Measurements from ENCODE around the gene VAC14. TPM values are rescaled to one million over a fixed set of nuclear protein-coding genes. Genes with fewer than 3 reads are reported as not detected.

VAC14 gene
- total and polyA plus RNA-seq, 4 donors: 22.3 to 47.0 (median 39.5) TPM

GRCh38 chr16:70712359-70712758 lies 88.6 kb downstream of the VAC14 start:
- peak in 1 of 6 donors; percentile 12 for DNase-seq (ENCODE audit: low read depth in 4 of 6, low spot score in 6 of 6)
- peaks cover 36% of the 10 kb centered on the region for H3K36me3 ChIP-seq (ENCODE audit: control insufficient read depth, insufficient read depth, low read length)
- no peaks in the 10 kb centered on the region for H3K9me3 ChIP-seq (ENCODE audit: control insufficient read depth, insufficient read depth, low read length)
- peaks cover 99% of the 10 kb centered on the region for H3K4me1 ChIP-seq (ENCODE audit: control insufficient read depth, insufficient read depth, low read length)
- no peak overlapping the region for H3K4me3 ChIP-seq (ENCODE audit: low read depth, low read length)
- H3K27me3 ChIP-seq (ENCODE audit: control insufficient read depth, insufficient read depth, low read length): no peaks in the 10 kb centered on the region
- no peak overlapping the region for H3K27ac ChIP-seq (ENCODE audit: low read depth, low read length)
- 74% methylated on average over 10 of the region's 11 CpGs for WGBS (ENCODE audit: insufficient coverage)

GRCh38 chr16:70711211-70712031 lies 89.5 kb downstream of the VAC14 start:
- peaks cover 30% of the 10 kb centered on the region for H3K36me3 ChIP-seq (ENCODE audit: control insufficient read depth, insufficient read depth, low read length)
- WGBS (ENCODE audit: insufficient coverage): 80% methylated on average over 13 of the region's 14 CpGs
- H3K27ac ChIP-seq (ENCODE audit: low read depth, low read length): no peak overlapping the region
- peaks cover 100% of the 10 kb centered on the region for H3K4me1 ChIP-seq (ENCODE audit: control insufficient read depth, insufficient read depth, low read length)
- H3K27me3 ChIP-seq (ENCODE audit: control insufficient read depth, insufficient read depth, low read length): no peaks in the 10 kb centered on the region
- DNase-seq (ENCODE audit: low read depth in 4 of 6, low spot score in 6 of 6): no peak
- no peaks in the 10 kb centered on the region for H3K9me3 ChIP-seq (ENCODE audit: control insufficient read depth, insufficient read depth, low read length)
- H3K4me3 ChIP-seq (ENCODE audit: low read depth, low read length): no peak overlapping the region

- Histone ChIP-seq H3K9me3 (ENCODE audit: control insufficient read depth, insufficient read depth, low read length) (no peaks in the 10 kb centered on the region), H3K27me3 (ENCODE audit: control insufficient read depth, insufficient read depth, low read length) (no peaks in the 10 kb centered on the region), H3K4me1 (ENCODE audit: control insufficient read depth, insufficient read depth, low read length) (peaks cover 99% of the 10 kb centered on the region), H3K36me3 (ENCODE audit: control insufficient read depth, insufficient read depth, low read length) (peaks cover 30% of the 10 kb centered on the region), H3K4me3 (ENCODE audit: low read depth, low read length) (no peak overlapping the region), H3K27ac (ENCODE audit: low read depth, low read length) (no peak overlapping the region)
- WGBS (ENCODE audit: insufficient coverage): 63% methylated on average over 30 of the region's 31 CpGs
- DNase-seq (ENCODE audit: low read depth in 4 of 6, low spot score in 6 of 6): peak in 1 of 6 donors; percentile 15
Measured at GRCh38 chr16:70710422-70711210, 90.3 kb downstream of the VAC14 start.

DNA sequence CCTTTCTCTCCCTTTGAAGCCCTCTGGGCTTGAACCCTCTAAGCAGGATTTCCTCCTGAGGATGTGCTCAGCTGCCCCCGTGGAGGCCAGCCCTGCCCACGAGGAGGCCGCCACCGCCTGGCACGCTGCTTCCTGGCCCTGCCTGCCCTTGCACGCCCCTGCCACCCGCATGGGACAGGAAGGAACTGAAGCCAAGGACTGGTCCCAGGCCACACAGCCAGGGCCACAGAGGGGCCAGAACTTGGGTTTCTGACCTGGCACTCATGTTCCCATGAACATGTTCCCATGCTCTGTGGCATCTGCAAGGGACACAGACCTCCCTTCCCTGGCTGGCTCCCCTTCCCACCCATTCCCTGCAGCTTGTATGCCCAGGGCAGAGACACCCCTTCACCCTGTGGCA lies 91.0 kb downstream of the VAC14 start:
- Histone ChIP-seq H3K4me1 (ENCODE audit: control insufficient read depth, insufficient read depth, low read length) (peaks cover 98% of the 10 kb centered on the region), H3K36me3 (ENCODE audit: control insufficient read depth, insufficient read depth, low read length) (peaks cover 37% of the 10 kb centered on the region), H3K27ac (ENCODE audit: low read depth, low read length) (no peak overlapping the region), H3K4me3 (ENCODE audit: low read depth, low read length) (no peak overlapping the region), H3K27me3 (ENCODE audit: control insufficient read depth, insufficient read depth, low read length) (no peaks in the 10 kb centered on the region), H3K9me3 (ENCODE audit: control insufficient read depth, insufficient read depth, low read length) (no peaks in the 10 kb centered on the region)
- no peak for DNase-seq (ENCODE audit: low read depth in 4 of 6, low spot score in 6 of 6)
- WGBS (ENCODE audit: insufficient coverage): 83% methylated on average over 7 of the region's 7 CpGs

DNA sequence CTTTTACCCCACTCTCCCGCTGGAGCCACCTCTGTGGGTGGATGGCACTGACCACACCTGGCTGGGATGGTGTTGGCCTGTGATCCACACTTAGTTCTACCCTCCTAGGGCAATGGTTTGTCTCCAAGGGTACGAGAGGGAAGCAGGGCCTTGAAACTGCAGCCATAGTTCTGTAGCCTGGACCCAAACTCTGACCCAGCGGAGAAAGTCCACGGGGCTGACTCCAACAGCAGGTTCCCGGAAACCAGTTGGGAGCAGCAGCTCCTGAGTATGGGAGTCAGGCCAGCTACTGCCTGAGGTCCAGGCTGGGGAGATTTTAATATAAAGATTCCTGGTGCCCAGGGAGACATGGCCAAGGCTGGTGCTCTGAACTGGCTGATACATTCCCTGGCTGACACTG lies 91.5 kb downstream of the VAC14 start:
- Histone ChIP-seq H3K9me3 (ENCODE audit: control insufficient read depth, insufficient read depth, low read length) (no peaks in the 10 kb centered on the region), H3K27me3 (ENCODE audit: control insufficient read depth, insufficient read depth, low read length) (no peaks in the 10 kb centered on the region), H3K4me3 (ENCODE audit: low read depth, low read length) (no peak overlapping the region), H3K27ac (ENCODE audit: low read depth, low read length) (peak overlapping the region; percentile 27), H3K4me1 (ENCODE audit: control insufficient read depth, insufficient read depth, low read length) (peaks cover 97% of the 10 kb centered on the region), H3K36me3 (ENCODE audit: control insufficient read depth, insufficient read depth, low read length) (peaks cover 38% of the 10 kb centered on the region)
- 78% methylated on average over 4 of the region's 5 CpGs for WGBS (ENCODE audit: insufficient coverage)
- DNase-seq (ENCODE audit: low read depth in 4 of 6, low spot score in 6 of 6): no peak

DNA sequence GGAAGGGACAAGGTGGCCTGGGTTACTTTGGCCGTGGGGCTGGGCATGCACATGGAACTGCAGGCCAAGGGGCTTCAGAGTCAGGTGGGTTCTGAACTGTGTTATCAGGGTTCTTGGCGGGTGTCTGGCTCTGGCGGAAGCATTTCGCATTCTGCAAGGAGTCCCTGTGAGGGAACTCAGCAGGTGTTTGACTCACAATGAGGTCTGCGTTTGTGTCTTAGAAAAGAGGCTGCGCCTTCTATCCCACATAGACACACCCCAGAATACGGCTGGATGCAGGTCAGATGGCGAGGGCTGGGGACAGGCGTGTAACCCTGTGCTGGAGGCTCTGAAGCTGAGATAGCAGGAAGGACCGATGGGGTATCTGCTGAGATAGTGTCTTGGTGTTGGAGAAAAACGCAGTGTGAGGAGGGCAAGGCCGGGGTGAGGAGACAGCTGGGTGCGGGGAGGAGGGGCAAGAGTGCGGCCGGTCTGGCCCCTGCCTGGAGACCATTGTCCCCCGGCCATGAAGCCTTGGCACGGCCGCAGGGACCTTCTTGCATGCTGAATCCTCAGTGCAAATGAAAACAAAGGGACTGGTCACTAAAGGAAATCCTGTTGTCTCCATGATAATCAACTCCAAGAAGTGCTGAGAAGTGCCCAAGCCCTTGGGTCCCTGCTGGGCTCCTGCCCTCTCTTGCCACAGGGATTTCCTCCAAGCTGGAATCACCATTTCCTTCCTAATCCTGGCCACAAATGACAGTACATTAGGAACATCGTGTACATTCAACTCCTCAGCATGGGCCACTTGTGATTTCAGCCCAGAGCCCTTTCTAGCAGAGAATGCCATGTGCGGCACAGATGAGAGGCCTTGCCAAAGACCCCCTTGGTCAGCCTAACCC lies 92.4 kb downstream of the VAC14 start:
- Histone ChIP-seq H3K27ac (ENCODE audit: low read depth, low read length) (peak overlapping the region; percentile 42), H3K4me3 (ENCODE audit: low read depth, low read length) (no peak overlapping the region), H3K9me3 (ENCODE audit: control insufficient read depth, insufficient read depth, low read length) (no peaks in the 10 kb centered on the region), H3K36me3 (ENCODE audit: control insufficient read depth, insufficient read depth, low read length) (peaks cover 38% of the 10 kb centered on the region), H3K4me1 (ENCODE audit: control insufficient read depth, insufficient read depth, low read length) (peaks cover 97% of the 10 kb centered on the region), H3K27me3 (ENCODE audit: control insufficient read depth, insufficient read depth, low read length) (no peaks in the 10 kb centered on the region)
- WGBS (ENCODE audit: insufficient coverage): 49% methylated on average over 16 of the region's 20 CpGs
- DNase-seq (ENCODE audit: low read depth in 4 of 6, low spot score in 6 of 6): no peak

DNA sequence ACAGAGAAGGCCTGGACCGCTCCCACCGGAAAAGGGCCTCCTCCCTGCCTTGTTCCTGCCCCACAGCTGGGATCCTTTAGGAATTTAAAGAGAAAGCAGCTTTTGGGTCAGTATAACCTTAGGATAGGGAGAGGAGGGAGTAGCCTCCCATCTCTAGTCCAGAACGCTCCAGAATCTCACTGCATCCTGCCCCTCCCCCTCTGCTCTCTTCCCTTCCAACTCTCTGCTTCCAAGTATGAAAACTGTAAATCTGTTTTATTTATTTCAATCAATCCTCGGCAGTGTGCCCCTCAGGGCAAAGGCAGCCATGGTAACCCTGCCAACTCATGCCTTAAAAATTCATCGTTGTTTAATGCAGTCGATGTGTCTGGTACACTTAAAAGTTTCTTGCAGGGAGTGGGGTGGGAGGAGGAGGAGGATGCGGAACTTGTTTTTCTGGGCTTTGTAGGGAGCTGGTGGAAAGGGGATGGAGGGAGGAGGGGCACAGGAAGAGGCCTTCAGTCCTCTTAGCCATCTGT lies 94.0 kb downstream of the VAC14 start:
- peaks cover 97% of the 10 kb centered on the region for H3K4me1 ChIP-seq (ENCODE audit: control insufficient read depth, insufficient read depth, low read length)
- no peak overlapping the region for H3K4me3 ChIP-seq (ENCODE audit: low read depth, low read length)
- peak overlapping the region; percentile 67 for H3K27ac ChIP-seq (ENCODE audit: low read depth, low read length)
- peak in 1 of 6 donors; percentile 43 for DNase-seq (ENCODE audit: low read depth in 4 of 6, low spot score in 6 of 6)
- WGBS (ENCODE audit: insufficient coverage): 40% methylated on average over 4 of the region's 7 CpGs
- H3K9me3 ChIP-seq (ENCODE audit: control insufficient read depth, insufficient read depth, low read length): no peaks in the 10 kb centered on the region
- H3K27me3 ChIP-seq (ENCODE audit: control insufficient read depth, insufficient read depth, low read length): no peaks in the 10 kb centered on the region
- peaks cover 42% of the 10 kb centered on the region for H3K36me3 ChIP-seq (ENCODE audit: control insufficient read depth, insufficient read depth, low read length)

DNA sequence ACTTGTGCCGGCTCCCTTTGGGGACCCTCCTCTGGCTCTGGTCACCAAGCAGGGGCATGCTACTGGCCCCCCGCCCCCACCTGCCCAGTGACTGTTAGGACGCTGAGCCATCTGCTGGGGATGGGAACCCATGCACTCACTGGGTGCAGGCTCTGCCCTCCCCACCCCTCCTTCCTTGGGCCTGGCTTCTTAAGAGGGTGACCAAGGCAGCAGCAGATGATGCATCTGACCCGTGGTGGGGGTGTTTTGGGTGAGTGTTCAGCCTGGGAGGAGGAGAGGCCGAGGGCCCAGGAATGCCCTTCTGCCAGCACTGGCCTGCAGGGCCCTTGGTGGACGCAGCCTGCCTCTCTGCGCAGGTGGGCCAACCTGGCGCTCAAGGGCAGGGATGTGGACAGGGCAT lies 95.9 kb downstream of the VAC14 start:
- Histone ChIP-seq H3K4me3 (ENCODE audit: low read depth, low read length) (no peak overlapping the region), H3K27me3 (ENCODE audit: control insufficient read depth, insufficient read depth, low read length) (no peaks in the 10 kb centered on the region), H3K36me3 (ENCODE audit: control insufficient read depth, insufficient read depth, low read length) (peaks cover 42% of the 10 kb centered on the region), H3K4me1 (ENCODE audit: control insufficient read depth, insufficient read depth, low read length) (peaks cover 97% of the 10 kb centered on the region), H3K27ac (ENCODE audit: low read depth, low read length) (no peak overlapping the region), H3K9me3 (ENCODE audit: control insufficient read depth, insufficient read depth, low read length) (no peaks in the 10 kb centered on the region)
- DNase-seq (ENCODE audit: low read depth in 4 of 6, low spot score in 6 of 6): no peak
- WGBS (ENCODE audit: insufficient coverage): 90% methylated on average over 8 of the region's 8 CpGs

DNA sequence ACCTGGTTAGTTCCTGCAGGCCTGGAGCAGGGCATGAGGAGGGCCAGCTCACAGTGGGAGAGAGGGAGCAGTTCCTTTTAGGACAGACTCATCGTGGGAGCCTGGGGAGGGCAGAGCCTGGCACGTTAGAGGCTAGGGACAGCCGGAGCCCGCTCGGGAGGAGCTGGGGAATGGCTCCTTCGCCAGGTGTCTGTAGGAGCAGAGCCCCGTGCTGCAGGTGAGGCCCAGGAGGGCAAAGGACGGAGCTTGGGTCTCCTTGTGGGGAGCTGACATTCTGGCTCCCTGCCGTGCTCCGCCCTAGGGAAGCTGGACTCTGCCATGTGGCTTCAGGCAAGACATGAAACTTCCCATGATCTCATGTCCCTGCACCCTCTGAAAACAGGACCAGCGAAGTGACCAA lies 96.4 kb downstream of the VAC14 start:
- no peak for DNase-seq (ENCODE audit: low read depth in 4 of 6, low spot score in 6 of 6)
- H3K4me3 ChIP-seq (ENCODE audit: low read depth, low read length): no peak overlapping the region
- H3K4me1 ChIP-seq (ENCODE audit: control insufficient read depth, insufficient read depth, low read length): peaks cover 97% of the 10 kb centered on the region
- H3K36me3 ChIP-seq (ENCODE audit: control insufficient read depth, insufficient read depth, low read length): peaks cover 42% of the 10 kb centered on the region
- no peak overlapping the region for H3K27ac ChIP-seq (ENCODE audit: low read depth, low read length)
- H3K27me3 ChIP-seq (ENCODE audit: control insufficient read depth, insufficient read depth, low read length): no peaks in the 10 kb centered on the region
- WGBS (ENCODE audit: insufficient coverage): 80% methylated on average over 11 of the region's 11 CpGs
- no peaks in the 10 kb centered on the region for H3K9me3 ChIP-seq (ENCODE audit: control insufficient read depth, insufficient read depth, low read length)

Measured in spinal cord (tissue), 10 donors.